Measurements from ENCODE around the gene CYB5R2.

Gene CYB5R2

GRCh38 chr11:7638710-7639642, 34.3 kb downstream of the CYB5R2 start:
- no peak for DNase-seq (ENCODE audit: low read depth, low spot score)

- no peak for DNase-seq (ENCODE audit: low read depth, low spot score)
These were observed 35.7 kb downstream of the CYB5R2 start for GRCh38 chr11:7637447-7638157.

GRCh38 chr11:7636350-7636749, 37.0 kb downstream of the CYB5R2 start:
- no peak for DNase-seq (ENCODE audit: low read depth, low spot score)

GRCh38 chr11:7635708-7636107, 37.6 kb downstream of the CYB5R2 start:
- no peak for DNase-seq (ENCODE audit: low read depth, low spot score)

GRCh38 chr11:7635137-7635536, 38.2 kb downstream of the CYB5R2 start:
- DNase-seq (ENCODE audit: low read depth, low spot score): no peak

GRCh38 chr11:7632211-7632610, 41.1 kb downstream of the CYB5R2 start:
- no peak for DNase-seq (ENCODE audit: low read depth, low spot score)

GRCh38 chr11:7630002-7630401, 43.3 kb downstream of the CYB5R2 start:
- DNase-seq (ENCODE audit: low read depth, low spot score): no peak

GRCh38 chr11:7628660-7629059, 44.6 kb downstream of the CYB5R2 start:
- DNase-seq (ENCODE audit: low read depth, low spot score): no peak

- no peak for DNase-seq (ENCODE audit: low read depth, low spot score)
These were observed 50.6 kb downstream of the CYB5R2 start for GRCh38 chr11:7622721-7623120.

GRCh38 chr11:7621554-7621953, 51.7 kb downstream of the CYB5R2 start:
- DNase-seq (ENCODE audit: low read depth, low spot score): no peak

GRCh38 chr11:7621090-7621489, 52.2 kb downstream of the CYB5R2 start:
- no peak for DNase-seq (ENCODE audit: low read depth, low spot score)

- DNase-seq (ENCODE audit: low read depth, low spot score): no peak
These were observed 54.0 kb downstream of the CYB5R2 start for GRCh38 chr11:7619322-7619721.

- DNase-seq (ENCODE audit: low read depth, low spot score): no peak
These were observed 56.3 kb downstream of the CYB5R2 start for GRCh38 chr11:7617032-7617431.

Data from activated naive CD8-positive, alpha-beta T cell treated with anti-CD3 and anti-CD28 coated beads, Interleukin-2, amount 50 U/mL, for 16 hours (primary cell).